GM18909 (cell line): ENCODE results near the gene USP3.
"Not testable (repeated sequence)": the region's sequence is repeated elsewhere in the genome, so short reads cannot be mapped to it uniquely, and the experiment has no call there.

Experiments used
- ATAC-seq: cut with Tn5 transposase; IDR thresholded peaks from one replicate; pipeline ENCODE4 v1.9.1; 2021; ENCODE audit warnings: mild to moderate bottlenecking; ENCODE audit not compliant: unreplicated experiment, poor library complexity

The USP3 gene

DNA sequence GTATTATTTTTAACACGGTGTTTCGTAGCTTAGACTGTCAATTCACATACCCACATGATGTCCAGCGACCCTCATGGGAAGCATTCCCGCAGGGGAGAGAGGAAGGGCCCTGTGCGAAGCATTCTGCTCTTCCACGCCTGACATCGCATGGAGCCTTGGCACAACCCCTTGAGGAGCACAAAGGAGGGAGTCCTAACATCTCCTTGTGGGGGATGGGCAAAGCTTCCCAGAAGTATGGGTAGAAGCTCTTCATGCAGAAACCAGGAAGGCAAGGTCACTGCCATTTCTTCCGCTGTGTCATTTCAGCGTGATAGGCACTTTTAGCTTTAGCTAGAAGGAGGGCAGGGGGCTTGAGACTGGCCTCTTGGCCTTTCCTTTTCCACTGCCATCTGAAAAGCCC is 28.7 kb upstream of the USP3 start:
- no peak for ATAC-seq

DNA sequence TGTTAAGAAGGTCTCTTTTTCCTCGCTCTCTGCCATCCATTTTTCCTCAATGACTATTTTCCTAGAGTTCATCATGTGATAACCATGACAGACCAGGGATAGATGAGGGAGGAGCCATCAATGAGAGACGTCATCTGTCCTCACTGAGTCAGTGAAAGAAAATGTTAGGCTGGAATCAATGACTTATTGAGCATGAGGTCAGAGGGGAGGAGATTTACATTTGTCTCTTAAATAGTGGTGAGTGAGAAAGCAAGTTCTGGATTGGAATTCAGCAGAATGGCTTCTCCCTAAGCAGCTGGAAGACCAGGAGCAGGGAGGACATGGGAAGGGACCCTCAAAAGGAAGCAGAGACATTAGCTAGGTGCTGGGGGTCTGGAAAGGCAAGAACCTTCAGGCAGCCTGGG is 28.2 kb upstream of the USP3 start:
- ATAC-seq = no peak

- no peak for ATAC-seq
Measured at GRCh38 chr15:63478243-63478642, 26.1 kb upstream of the USP3 start.

DNA sequence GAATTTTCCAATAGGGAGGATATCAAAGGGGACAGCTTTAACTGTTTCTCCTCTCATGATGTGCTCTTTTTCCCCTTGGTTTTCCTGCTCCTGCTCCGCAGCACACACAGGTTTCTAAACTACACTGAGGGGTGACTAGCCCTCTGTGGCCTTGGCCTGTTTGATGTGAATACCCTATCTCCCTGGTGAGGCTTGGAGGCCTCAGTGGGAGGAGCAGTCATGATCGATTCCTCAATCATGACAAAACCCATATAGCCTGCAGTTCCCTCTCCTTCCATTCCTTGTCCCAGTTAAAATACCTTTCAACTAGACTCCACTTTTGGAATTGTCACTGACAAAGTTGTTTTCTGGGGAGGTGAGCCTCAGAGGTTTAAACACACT is 24.0 kb upstream of the USP3 start:
- no peak for ATAC-seq

GRCh38 chr15:63481105-63481810 is 23.1 kb upstream of the USP3 start:
- no peak for ATAC-seq

- no peak for ATAC-seq
Measured at GRCh38 chr15:63482874-63483323, 21.5 kb upstream of the USP3 start.

GRCh38 chr15:63483521-63484371 is 20.6 kb upstream of the USP3 start:
- ATAC-seq = no peak

GRCh38 chr15:63484433-63485186 is 19.8 kb upstream of the USP3 start:
- no peak for ATAC-seq

- ATAC-seq = peak; percentile 53
Measured at GRCh38 chr15:63487076-63487757, 17.2 kb upstream of the USP3 start.

GRCh38 chr15:63487758-63488397 is 16.5 kb upstream of the USP3 start:
- not testable (repeated sequence) for ATAC-seq

GRCh38 chr15:63488398-63488960 is 15.9 kb upstream of the USP3 start:
- ATAC-seq = no peak

DNA sequence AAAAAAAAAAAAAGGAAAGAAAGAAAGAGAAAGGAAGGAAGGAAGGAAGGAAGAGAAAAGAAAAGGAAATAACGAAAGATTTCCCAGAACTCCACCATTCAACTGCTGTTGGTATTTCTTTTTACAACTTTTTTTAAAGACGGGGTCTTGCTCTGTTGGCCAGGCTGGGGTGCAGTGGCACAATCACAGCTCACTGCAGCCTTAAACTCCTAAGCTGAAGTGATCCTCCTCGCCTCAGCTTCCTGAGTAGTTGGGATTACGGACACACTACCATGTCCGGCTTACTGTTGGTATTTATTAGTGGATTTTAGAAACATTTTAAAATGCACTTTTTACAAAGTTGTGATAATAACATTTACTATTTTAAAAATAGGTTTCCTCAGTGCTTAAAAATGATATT is 15.0 kb upstream of the USP3 start:
- no peak for ATAC-seq

- no peak for ATAC-seq
Measured at GRCh38 chr15:63490345-63491034, 13.9 kb upstream of the USP3 start.

- ATAC-seq = no peak
Measured at GRCh38 chr15:63491116-63491827, 13.1 kb upstream of the USP3 start.

DNA sequence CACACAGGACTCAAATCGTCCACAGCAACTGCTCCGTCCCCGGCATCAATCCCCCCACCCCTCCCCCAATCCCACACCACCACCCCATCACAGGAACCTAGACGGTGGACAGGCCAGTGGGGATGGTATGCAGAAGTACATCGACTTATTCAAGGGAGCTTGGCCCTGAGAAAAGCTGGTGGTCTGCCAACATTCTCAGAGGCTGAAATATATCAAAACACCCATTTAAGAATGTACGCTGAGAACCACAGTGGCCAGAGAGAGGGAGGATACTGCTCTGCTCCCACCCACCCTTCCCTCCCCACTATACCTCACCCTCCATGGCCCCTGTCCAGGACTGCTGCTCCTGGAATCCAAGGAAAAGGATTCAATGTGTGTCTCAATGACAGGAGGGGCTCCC is 12.4 kb upstream of the USP3 start:
- no peak for ATAC-seq

DNA sequence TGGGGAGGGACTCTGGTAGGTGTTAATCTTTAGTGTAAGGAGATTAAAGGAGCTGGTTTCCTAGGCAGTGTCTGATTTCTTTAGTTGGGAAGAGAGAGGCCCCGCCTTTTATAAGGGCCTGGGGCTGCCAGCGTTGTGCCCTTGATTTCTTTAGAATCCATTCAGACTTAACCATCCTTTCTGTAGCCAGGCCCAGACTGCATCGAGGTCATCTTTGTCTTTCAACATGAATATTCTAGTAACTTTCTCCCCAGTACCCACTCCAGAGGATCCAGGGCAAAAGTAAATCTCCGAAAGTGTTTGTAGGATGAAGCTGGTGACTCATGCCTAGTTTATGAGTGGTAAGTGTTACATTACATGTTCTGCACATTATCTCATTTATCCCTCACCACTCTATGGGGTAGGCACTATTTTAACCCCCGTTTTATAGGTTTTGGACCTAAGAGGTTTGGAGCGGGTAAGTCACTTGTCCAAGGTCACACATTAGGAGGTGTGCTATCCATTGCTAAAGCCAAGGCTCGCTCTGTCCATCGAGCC is 11.8 kb upstream of the USP3 start:
- no peak for ATAC-seq

- ATAC-seq = no peak
Measured at GRCh38 chr15:63493436-63493835, 11.0 kb upstream of the USP3 start.

- ATAC-seq = no peak
Measured at GRCh38 chr15:63494408-63494807, 10.0 kb upstream of the USP3 start.
